GM06990 (cell line): Measurements from ENCODE around the gene BAG5.

Experiments
- DNase-seq: peaks from one replicate; pipeline ENCODE4 v3.0.0-alpha.2; 2011; ENCODE audit not compliant: insufficient read length; ENCODE audit errors: extremely low read depth
- H3K27me3 ChIP-seq: replicated peaks from 2 replicates; pipeline ENCODE4 v1.6.0; 2011; ENCODE audit warnings: low read length; ENCODE audit not compliant: control insufficient read depth, insufficient read depth
- H3K36me3 ChIP-seq: 2 replicates; pipeline ENCODE4 v1.5.1; 2011; ENCODE audit warnings: low read length; ENCODE audit not compliant: control insufficient read depth, insufficient read depth
- H3K4me3 ChIP-seq: replicated peaks from 2 replicates; pipeline ENCODE4 v1.5.1; 2011; ENCODE audit warnings: low read depth, mild to moderate bottlenecking, control low read depth, low read length
- TF ChIP-seq, protein P1 (sequence below): IDR thresholded peaks from 2 replicates; pipeline ENCODE4 v1.5.1; 2011; ENCODE audit warnings: low read length, control low read depth, mild to moderate bottlenecking, inconsistent platforms; ENCODE audit not compliant: insufficient read depth, poor library complexity, severe bottlenecking

The BAG5 gene

DNA sequence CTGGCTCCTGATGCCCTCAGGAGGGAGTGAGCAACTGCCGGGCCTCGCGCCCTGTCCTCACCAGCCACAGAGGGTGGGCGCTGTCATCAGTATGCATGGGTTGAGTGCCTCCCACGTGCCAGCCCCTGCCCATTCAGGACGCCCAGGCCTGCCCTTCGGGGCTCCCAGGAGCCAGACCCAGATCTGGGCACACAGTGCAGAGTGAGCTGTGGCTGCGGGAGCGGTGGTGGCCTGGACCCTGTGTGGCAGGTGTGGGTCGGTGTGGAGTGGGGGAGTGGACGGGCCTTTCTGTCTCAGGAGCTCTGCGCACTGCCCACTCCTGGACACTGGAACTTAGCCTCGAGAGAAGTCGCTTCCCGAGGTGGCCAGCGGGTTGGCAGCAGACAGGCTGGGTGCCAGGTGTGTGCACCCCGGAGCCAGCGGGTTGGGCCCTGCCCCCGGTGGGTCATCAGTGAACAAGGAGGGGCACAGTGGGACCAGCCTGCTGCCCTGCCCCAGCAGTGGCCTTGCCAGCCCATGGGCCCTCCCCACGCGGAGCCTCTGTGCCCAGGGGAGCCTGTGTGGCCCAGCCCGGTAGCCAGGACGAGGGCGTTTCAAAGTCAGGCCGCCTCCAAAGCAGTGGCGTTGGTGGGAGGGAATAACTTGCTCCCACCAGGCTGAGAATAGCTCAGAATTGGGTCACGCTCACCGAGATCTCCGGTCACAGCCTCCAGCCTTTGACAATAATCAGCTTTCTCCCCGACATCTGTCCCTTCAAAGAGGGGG, 24.0 kb downstream of the BAG5 start:
- Histone ChIP-seq H3K27me3 (no peaks in the 10 kb centered on the region), H3K4me3 (no peak overlapping the region), H3K36me3 (peaks cover 2% of the 10 kb centered on the region)
- peak; percentile 24 for DNase-seq
- TF ChIP-seq, protein P1, sequence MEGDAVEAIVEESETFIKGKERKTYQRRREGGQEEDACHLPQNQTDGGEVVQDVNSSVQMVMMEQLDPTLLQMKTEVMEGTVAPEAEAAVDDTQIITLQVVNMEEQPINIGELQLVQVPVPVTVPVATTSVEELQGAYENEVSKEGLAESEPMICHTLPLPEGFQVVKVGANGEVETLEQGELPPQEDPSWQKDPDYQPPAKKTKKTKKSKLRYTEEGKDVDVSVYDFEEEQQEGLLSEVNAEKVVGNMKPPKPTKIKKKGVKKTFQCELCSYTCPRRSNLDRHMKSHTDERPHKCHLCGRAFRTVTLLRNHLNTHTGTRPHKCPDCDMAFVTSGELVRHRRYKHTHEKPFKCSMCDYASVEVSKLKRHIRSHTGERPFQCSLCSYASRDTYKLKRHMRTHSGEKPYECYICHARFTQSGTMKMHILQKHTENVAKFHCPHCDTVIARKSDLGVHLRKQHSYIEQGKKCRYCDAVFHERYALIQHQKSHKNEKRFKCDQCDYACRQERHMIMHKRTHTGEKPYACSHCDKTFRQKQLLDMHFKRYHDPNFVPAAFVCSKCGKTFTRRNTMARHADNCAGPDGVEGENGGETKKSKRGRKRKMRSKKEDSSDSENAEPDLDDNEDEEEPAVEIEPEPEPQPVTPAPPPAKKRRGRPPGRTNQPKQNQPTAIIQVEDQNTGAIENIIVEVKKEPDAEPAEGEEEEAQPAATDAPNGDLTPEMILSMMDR, result no peak

DNA sequence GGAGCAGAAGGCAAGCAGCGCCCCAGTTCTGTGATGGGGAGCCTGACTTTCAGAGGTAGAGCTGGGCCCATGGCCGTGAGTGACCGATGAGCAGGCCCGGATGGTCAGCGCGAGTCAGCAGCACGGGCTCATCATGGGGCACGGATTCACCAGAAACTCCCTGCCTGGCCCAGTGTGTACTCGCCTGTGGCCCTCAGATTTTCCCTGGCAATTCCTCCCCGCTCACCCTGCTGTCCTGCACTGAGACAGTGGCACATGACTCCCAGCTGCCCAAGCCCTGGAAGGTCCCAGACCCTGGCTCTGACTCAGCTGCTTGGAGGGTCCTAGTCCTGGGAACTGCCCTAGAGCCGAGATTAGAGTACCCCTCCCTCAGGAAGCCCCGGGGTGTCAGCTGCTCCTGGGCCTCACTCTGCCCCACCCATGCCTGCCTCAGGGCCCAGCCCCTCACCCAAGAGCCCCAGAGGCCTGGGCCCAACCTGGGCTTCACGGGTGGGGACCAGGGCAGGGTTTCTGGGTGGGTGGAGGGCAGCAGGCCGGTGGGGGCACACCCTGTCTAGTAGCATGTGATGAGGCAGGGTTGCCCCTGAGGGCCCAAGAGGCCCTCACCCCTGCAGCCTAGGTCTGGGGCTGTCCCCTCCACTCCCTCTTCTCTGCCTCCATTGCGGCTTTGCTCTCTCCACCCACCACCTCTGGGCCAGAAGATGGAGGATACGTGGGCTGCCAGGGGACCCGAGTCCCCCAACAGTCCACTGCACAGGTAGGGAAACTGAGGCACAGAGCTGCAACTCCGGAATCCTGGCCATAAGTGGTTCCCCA, 25.1 kb downstream of the BAG5 start:
- Histone ChIP-seq H3K27me3 (no peaks in the 10 kb centered on the region), H3K36me3 (peaks cover 8% of the 10 kb centered on the region), H3K4me3 (no peak overlapping the region)
- TF ChIP-seq, protein P1, result no peak
- DNase-seq, result no peak

DNA sequence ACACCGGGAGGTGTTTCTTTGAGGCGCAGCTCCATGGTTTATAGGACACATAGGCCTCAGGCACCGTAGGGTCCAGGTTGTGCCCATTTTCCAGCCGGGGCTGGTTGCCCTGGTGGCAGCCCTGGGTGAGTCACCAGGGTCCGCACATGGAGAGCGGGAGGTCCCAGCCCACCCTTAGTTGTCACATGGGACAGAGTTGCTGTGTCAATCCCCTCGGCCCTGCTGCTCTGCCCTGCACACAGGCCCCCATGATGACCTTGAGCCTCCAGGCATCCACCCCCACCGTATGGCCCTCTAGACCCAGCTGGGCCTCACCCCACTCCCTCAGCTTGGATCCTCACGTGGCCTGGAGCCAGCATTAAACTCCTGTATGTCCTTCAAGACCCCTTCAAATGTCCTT, 25.8 kb downstream of the BAG5 start:
- H3K27me3 ChIP-seq, result no peaks in the 10 kb centered on the region
- H3K4me3 ChIP-seq, result no peak overlapping the region
- peaks cover 12% of the 10 kb centered on the region for H3K36me3 ChIP-seq
- TF ChIP-seq, protein P1, result no peak
- DNase-seq, result peak; percentile 8

DNA sequence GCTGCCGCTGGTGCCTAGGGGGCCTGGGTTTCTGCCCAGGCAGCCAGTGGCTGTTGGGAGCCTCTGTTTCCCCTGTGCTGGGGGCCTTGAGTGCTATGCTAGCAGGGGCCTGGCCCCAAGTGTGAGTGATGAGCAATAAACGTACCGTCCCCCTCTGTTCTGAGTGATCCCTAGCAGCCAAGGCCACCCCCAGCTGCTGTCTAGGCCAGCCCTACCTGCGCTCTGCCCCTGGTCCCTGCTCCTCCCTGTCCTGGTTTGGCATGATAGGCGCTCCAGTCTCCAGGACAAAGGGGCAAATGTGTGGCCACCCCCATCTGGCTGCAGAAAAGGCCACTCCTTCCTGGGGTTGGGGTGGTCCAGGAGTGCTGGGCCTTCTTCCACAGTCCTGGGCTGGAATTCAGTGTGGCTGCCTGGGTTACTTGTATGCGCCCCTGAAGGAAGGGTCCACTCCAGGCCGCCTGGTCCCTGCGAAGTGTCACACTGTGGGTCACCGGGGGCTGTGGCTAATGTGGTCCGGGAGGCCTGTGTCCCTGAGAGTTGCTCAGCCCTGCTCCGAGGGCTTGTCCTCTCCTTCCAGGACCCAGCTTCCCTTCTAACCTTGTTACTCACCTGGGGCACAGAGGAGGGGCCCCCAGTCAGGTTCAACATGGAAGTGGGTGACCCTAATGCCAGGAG, 26.4 kb downstream of the BAG5 start:
- no peaks in the 10 kb centered on the region for H3K27me3 ChIP-seq
- TF ChIP-seq, protein P1, result no peak
- no peak overlapping the region for H3K4me3 ChIP-seq
- H3K36me3 ChIP-seq, result peaks cover 12% of the 10 kb centered on the region
- DNase-seq, result no peak

DNA sequence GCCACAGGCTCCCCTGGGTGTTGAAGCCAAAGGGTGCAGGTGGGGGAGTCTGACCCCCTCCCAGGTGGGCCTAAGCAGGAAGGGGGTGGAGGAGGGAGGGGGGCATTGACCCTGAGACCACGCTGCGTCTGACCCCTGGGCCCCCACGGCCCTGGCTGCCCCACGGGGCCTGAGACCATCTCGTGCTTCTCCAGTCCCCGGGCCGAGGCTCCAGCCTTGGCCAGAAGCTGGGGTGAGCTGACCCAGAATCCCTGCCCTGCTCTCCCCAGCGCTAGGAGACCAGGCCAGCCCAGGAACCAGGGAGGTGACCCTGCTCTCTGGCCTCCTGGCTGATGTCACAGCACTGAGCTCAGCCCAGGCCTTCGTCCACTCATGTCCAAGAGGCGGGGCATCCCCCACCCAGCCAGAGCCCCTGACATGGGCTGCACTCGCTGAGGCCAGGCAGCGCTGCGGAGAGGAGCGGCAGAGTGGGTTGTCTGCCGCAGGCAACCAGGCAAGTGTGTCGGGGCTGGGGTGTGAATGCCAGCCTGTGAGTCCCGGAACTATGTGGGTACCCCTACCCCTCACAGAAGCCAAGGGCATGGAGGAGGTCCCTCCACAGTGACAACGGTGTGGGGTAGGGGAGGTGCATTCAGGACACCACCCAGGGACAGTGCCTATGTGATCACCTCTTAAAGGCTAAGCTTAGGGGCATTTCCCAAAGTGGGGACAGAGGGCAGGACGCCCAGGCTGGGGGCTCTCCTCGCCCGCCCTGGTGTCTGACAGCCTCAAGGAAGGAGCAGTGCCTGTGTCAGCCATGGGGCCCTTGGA, 27.2 kb downstream of the BAG5 start:
- Histone ChIP-seq H3K36me3 (peaks cover 12% of the 10 kb centered on the region), H3K27me3 (no peaks in the 10 kb centered on the region), H3K4me3 (no peak overlapping the region)
- TF ChIP-seq, protein P1, result no peak
- no peak for DNase-seq
